B cell (primary cell): ENCODE measurements around the gene UBE2G2. TPM values are rescaled to one million over a fixed set of nuclear protein-coding genes. Genes with fewer than 3 reads are reported as not detected.

Experiments
- ATAC-seq: fragments of 200-7000 bp; cut with Tn5 transposase; one replicate; pipeline ENCODE4 v1.10.0; 2021; ENCODE audit warnings: low read depth, mild to moderate bottlenecking, moderate number of reproducible peaks, moderate library complexity
- CTCF ChIA-PET: fragments of 350-600 bp; sonication (Branson Sonifier 250); formaldehyde crosslinking; loops from one replicate; lab custom pipeline; 2021; ENCODE audit warnings: antibody characterized with exemption, inconsistent platforms; lab: Charles Lee
- POLR2A ChIA-PET: fragments of 350-600 bp; sonication (Branson Sonifier 250); formaldehyde crosslinking; loops from one replicate; lab custom pipeline; 2021; ENCODE audit warnings: antibody characterized with exemption; lab: Charles Lee
- DNase-seq: peaks from one replicate; pipeline ENCODE4 v3.0.0; 2013
- H2AFZ ChIP-seq: 2 replicates; pipeline ENCODE4 v1.6.1; 2012; ENCODE audit warnings: mild to moderate bottlenecking, low read depth, low read length; ENCODE audit not compliant: insufficient read depth, poor library complexity, severe bottlenecking
- H3K27ac ChIP-seq, 2 donors: 1 replicate in 1 of 2; 2 replicates in 1 of 2; pipeline ENCODE4 v1.5.1; 2012 to 2013; ENCODE audit warnings: low read length in 2 of 2, mild to moderate bottlenecking in 2 of 2, moderate library complexity in 1 of 2
- H3K27me3 ChIP-seq, 4 experiments: fragments of 200-600 bp in 1 of 4; sonication (generic) in 1 of 4; replicated peaks in 1 of 4; 1 replicate in 2 of 4; 2 replicates in 2 of 4; pipeline versions ENCODE4 v1.6.1 to v1.7.0; 2013 to 2016; ENCODE audit warnings: low read length in 3 of 4, mild to moderate bottlenecking in 2 of 4, mixed read lengths in 1 of 4, moderate library complexity in 1 of 4; ENCODE audit not compliant: insufficient read depth in 4 of 4, control insufficient read depth in 3 of 4; ENCODE audit errors: control extremely low read depth in 1 of 4
- H3K36me3 ChIP-seq, 2 experiments: replicated peaks in 1 of 2; 1 replicate in 1 of 2; 2 replicates in 1 of 2; pipeline versions ENCODE4 v1.6.1 to v1.7.1; 2013; ENCODE audit warnings: low read length in 1 of 2; ENCODE audit not compliant: insufficient read depth in 2 of 2, control insufficient read depth in 1 of 2; ENCODE audit errors: control extremely low read depth in 1 of 2, extremely low read depth in 1 of 2
- H3K4me1 ChIP-seq, 2 donors: fragments of 200-600 bp in 1 of 2; sonication (generic) in 1 of 2; 1 replicate in 1 of 2; 2 replicates in 1 of 2; pipeline versions ENCODE4 v1.5.1 to v1.6.1; 2013 to 2017; ENCODE audit warnings: low read length in 2 of 2; ENCODE audit not compliant: control insufficient read depth in 2 of 2, insufficient read depth in 2 of 2
- H3K4me2 ChIP-seq: replicated peaks from 2 replicates; pipeline ENCODE3; 2012; ENCODE audit warnings: mild to moderate bottlenecking, low read depth, low read length; ENCODE audit not compliant: poor library complexity, severe bottlenecking
- H3K4me3 ChIP-seq, 5 experiments: fragments of 200-600 bp in 1 of 5; sonication (generic) in 1 of 5; 1 replicate in 3 of 5; 2 replicates in 2 of 5; pipeline versions ENCODE4 v1.5.1 to v1.7.0; 2011 to 2016; ENCODE audit warnings: low read length in 4 of 5, mild to moderate bottlenecking in 4 of 5, low read depth in 2 of 5, control low read depth in 1 of 5, moderate library complexity in 1 of 5; ENCODE audit not compliant: insufficient read depth in 1 of 5; ENCODE audit errors: control extremely low read depth in 1 of 5, extremely low read depth in 1 of 5
- H3K79me2 ChIP-seq: fragments of 200-600 bp; sonication (generic); one replicate; pipeline ENCODE4 v1.6.0; 2016; ENCODE audit warnings: low read length; ENCODE audit not compliant: control insufficient read depth, insufficient read depth
- H3K9ac ChIP-seq: fragments of 200-600 bp; sonication (generic); 2 replicates; pipeline ENCODE4 v1.6.1; 2017; ENCODE audit warnings: mild to moderate bottlenecking, low read length, moderate library complexity
- H3K9me3 ChIP-seq, 3 donors: one replicate each; pipeline versions ENCODE4 v1.6.1 to v1.7.1; 2013; ENCODE audit warnings: low read length in 2 of 3; ENCODE audit not compliant: control insufficient read depth in 2 of 3, insufficient read depth in 1 of 3; ENCODE audit errors: control extremely low read depth in 1 of 3
- H4K20me1 ChIP-seq: 2 replicates; pipeline ENCODE4 v1.6.0; 2012; ENCODE audit warnings: mild to moderate bottlenecking, low read length; ENCODE audit not compliant: insufficient read depth, control insufficient read depth, poor library complexity, severe bottlenecking
- H3K27ac Mint-ChIP-seq: one replicate; pipeline ENCODE4 v1.8.0; 2021; ENCODE audit warnings: mixed read lengths
- H3K27me3 Mint-ChIP-seq: one replicate; pipeline ENCODE4 v1.8.0; 2021; ENCODE audit warnings: mixed read lengths
- H3K4me1 Mint-ChIP-seq: one replicate; pipeline ENCODE4 v1.8.0; 2021; ENCODE audit warnings: mixed read lengths
- H3K4me3 Mint-ChIP-seq: one replicate; pipeline ENCODE4 v1.8.0; 2021; ENCODE audit warnings: mixed read lengths
- H3K9me3 Mint-ChIP-seq: one replicate; pipeline ENCODE4 v1.8.0; 2022; ENCODE audit warnings: mixed read lengths; ENCODE audit not compliant: insufficient read depth
- EZH2 ChIP-seq: IDR thresholded peaks from 2 replicates; pipeline ENCODE4 v1.6.1; 2012; ENCODE audit warnings: borderline replicate concordance, low read depth, mild to moderate bottlenecking, moderate library complexity, low read length; ENCODE audit not compliant: insufficient read depth, poor library complexity, severe bottlenecking
- WGBS: methylation state at CpG from one replicate; pipeline ENCODE4 v1.1.5; 2013; ENCODE audit warnings: missing lambda C conversion rate; ENCODE audit not compliant: insufficient coverage; 5-methylcytosine and 5-hydroxymethylcytosine counted together
- intact Hi-C: fragments of 100-400 bp; cut with micrococcal nuclease; formaldehyde crosslinking; loops from one replicate; pipeline ENCODE4 v1.10.0; 2022
- polyA plus RNA-seq: library from polyadenylated mRNA; depleted of rRNA; stranded (reverse); fragments of >200 nt; gene quantifications from 2 replicates; pipeline ENCODE4 v1.2.3, GENCODE V29; 2012
- total RNA-seq, 2 donors: library from RNA; stranded (reverse); fragments of 120-200 nt in 1 of 2; gene quantifications; 1 replicate in 1 of 2; 2 replicates in 1 of 2; pipeline versions ENCODE4 v1.2.3 to v1.2.4, GENCODE V29; 2013 to 2022
- TF ChIP-seq, protein P1 (sequence below): fragments of 200-600 bp; IDR thresholded peaks from one replicate; pipeline ENCODE4 v1.8.0; 2022; ENCODE audit warnings: antibody characterized with exemption, mild to moderate bottlenecking

Gene UBE2G2
- total and polyA plus RNA-seq, 2 donors (not counting 1 experiment from before 2014, with no cell fraction given) = 96.4 to 109 TPM

DNA sequence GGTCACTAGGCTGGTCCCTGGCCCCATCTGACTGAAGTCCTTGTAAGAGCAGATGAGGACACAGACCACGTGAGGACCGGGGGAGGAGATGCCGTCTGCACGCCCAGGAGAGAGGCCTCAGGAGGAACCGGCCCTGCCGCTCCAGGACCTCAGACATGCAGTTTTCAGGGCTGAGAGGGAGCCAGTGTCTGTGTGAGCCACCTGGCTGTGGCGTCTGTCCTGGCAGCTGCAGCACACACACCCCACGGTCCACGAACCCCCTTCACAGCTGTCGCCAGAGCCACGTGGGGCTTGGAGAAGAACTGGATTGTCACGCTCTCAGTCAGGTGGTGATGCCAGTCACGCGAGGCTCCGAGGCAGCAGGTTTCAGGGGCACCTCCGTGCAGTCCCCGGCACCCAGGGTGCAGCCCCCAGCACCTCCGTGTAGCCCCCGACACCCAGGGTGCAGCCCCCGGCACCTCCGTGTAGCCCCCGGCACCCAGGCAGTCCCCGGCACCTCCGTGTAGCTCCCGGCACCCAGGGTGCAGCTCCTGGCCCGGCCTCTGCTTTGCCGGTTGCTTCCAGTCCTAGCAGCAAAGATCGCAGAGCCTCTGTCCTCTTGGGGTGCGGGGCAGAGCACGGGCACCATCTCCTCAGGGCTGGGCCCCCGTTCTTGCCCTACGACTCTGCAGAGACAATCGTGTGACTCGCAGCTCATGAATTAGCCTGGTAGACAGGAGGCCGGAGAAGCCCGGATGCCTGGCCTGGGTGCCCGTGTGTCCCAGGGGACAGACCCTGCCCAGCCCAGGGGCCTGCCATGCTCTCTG, 35.2 kb upstream of the UBE2G2 start:
- no peak overlapping the region for H3K4me3 Mint-ChIP-seq
- no peak overlapping the region for H3K27ac ChIP-seq
- DNase-seq = no peak
- H3K36me3 ChIP-seq = no peaks in the 10 kb centered on the region
- TF ChIP-seq, protein P1, sequence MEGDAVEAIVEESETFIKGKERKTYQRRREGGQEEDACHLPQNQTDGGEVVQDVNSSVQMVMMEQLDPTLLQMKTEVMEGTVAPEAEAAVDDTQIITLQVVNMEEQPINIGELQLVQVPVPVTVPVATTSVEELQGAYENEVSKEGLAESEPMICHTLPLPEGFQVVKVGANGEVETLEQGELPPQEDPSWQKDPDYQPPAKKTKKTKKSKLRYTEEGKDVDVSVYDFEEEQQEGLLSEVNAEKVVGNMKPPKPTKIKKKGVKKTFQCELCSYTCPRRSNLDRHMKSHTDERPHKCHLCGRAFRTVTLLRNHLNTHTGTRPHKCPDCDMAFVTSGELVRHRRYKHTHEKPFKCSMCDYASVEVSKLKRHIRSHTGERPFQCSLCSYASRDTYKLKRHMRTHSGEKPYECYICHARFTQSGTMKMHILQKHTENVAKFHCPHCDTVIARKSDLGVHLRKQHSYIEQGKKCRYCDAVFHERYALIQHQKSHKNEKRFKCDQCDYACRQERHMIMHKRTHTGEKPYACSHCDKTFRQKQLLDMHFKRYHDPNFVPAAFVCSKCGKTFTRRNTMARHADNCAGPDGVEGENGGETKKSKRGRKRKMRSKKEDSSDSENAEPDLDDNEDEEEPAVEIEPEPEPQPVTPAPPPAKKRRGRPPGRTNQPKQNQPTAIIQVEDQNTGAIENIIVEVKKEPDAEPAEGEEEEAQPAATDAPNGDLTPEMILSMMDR = no peak
- no peak for TF ChIP-seq EZH2
- no peaks in the 10 kb centered on the region for H3K9me3 ChIP-seq
- no peaks in the 10 kb centered on the region for H4K20me1 ChIP-seq
- peaks cover 0 to 12% (median 0%) of the 10 kb centered on the region in 4 experiments for H3K27me3 ChIP-seq
- CTCF ChIA-PET = no interaction called here
- intact Hi-C loops = no loop called here
- no peaks in the 10 kb centered on the region for H3K9me3 Mint-ChIP-seq
- H2AFZ ChIP-seq = no peak overlapping the region
- no peaks in the 10 kb centered on the region for H3K4me1 Mint-ChIP-seq
- H3K27ac Mint-ChIP-seq = no peak overlapping the region
- H3K79me2 ChIP-seq = no peaks in the 10 kb centered on the region
- POLR2A ChIA-PET = no interaction called here
- H3K9ac ChIP-seq = no peak overlapping the region
- no peak overlapping the region for H3K4me2 ChIP-seq
- H3K4me3 ChIP-seq = no peak overlapping the region
- peaks cover 0 to 3% of the 10 kb centered on the region in 2 donors for H3K4me1 ChIP-seq
- 90% methylated on average over 37 of the region's 37 CpGs for WGBS
- no peak for ATAC-seq
- peaks cover 20% of the 10 kb centered on the region for H3K27me3 Mint-ChIP-seq

DNA sequence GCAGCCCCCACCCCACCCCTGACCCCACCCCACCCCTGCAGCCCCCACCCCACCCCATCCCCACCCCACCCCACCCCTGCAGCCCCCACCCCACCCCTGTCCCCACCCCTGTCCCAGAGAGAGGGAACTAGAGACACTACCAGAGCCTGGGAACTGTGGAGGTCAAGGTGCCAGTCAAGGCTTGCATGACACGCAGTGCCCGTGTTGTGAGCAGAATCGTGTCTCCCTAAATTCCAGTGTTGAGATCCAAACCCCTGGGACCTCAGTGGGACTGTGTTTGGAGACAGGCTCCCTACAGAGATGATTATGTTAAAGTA, 34.7 kb upstream of the UBE2G2 start:
- Histone ChIP-seq H3K4me3 (no peak overlapping the region), H3K9ac (no peak overlapping the region), H2AFZ (no peak overlapping the region), H3K4me1 (peaks cover 2 to 8% of the 10 kb centered on the region in 2 donors), H3K79me2 (no peaks in the 10 kb centered on the region), H3K9me3 (no peaks in the 10 kb centered on the region), H3K27ac (no peak overlapping the region), H3K4me2 (no peak overlapping the region), H3K36me3 (no peaks in the 10 kb centered on the region), H4K20me1 (no peaks in the 10 kb centered on the region), H3K27me3 (peaks cover 0 to 8% (median 0%) of the 10 kb centered on the region in 4 experiments)
- Mint-ChIP-seq H3K4me3 (no peak overlapping the region), H3K4me1 (peaks cover 4% of the 10 kb centered on the region), H3K9me3 (no peaks in the 10 kb centered on the region), H3K27me3 (peaks cover 14% of the 10 kb centered on the region), H3K27ac (no peak overlapping the region)
- ChIA-PET POLR2A (no interaction called here), CTCF (no interaction called here)
- DNase-seq (no peak), ATAC-seq (no peak)
- no peak for TF ChIP-seq EZH2
- TF ChIP-seq, protein P1 = no peak
- intact Hi-C loops = no loop called here
- WGBS = 94% methylated on average over 3 of the region's 3 CpGs
